ENCODE data around the gene TLE2. TPM values are rescaled to one million over a fixed set of nuclear protein-coding genes. Genes with fewer than 3 reads are reported as not detected.

TLE2 gene
- 2.7 to 3.0 TPM (median 2.8 TPM) in 5 replicates for total RNA-seq (2022; extraction: Qiagen RNA extraction; ENCODE audit: low read depth)

GRCh38 chr19:3029065-3029923 is at the start of gene TLE2:
TSS of gene TLE2 (minus strand) at chr19:3029280. CDS start at chr19:3028904, 376 bp downstream.

GRCh38 chr19:3062165-3063105 is 33.4 kb upstream of the TLE2 start, which contains the start of gene TLE5:
TSS of gene TLE5 (minus strand) at chr19:3062495. CDS start at chr19:3062200, 295 bp downstream.

GRCh38 chr19:2977001-2977745 is 51.9 kb downstream of the TLE2 start, which contains the start of gene TLE6:
TSS of gene TLE6 (plus strand) at chr19:2977564. CDS start at chr19:2978234, 670 bp downstream.

Other genes with a start within 250 kb of the TLE2 start
- 47.4 to 82.3 TPM (median 75.3 TPM) in 5 replicates for gene SGTA, start 246.0 kb downstream of the TLE2 start, total RNA-seq (2022; extraction: Qiagen RNA extraction; ENCODE audit: low read depth)
- gene THOP1, start 243.8 kb downstream of the TLE2 start, total RNA-seq (2022; extraction: Qiagen RNA extraction; ENCODE audit: low read depth) = 63.7 to 107 TPM (median 101 TPM) in 5 replicates
- 0.80 to 1.2 TPM (median 0.98 TPM) in 5 replicates for gene ZNF554, start 209.4 kb downstream of the TLE2 start, total RNA-seq (2022; extraction: Qiagen RNA extraction; ENCODE audit: low read depth)
- gene ZNF555, start 187.8 kb downstream of the TLE2 start, total RNA-seq (2022; extraction: Qiagen RNA extraction; ENCODE audit: low read depth) = 1.9 to 2.7 TPM (median 2.3 TPM) in 5 replicates
- 0.19 TPM in 1 of 5 replicates, not detected in the others for gene ZNF556, start 161.9 kb downstream of the TLE2 start, total RNA-seq (2022; extraction: Qiagen RNA extraction; ENCODE audit: low read depth)
- 1.8 to 3.8 TPM (median 2.0 TPM) in 5 replicates for gene ZNF57, start 128.4 kb downstream of the TLE2 start, total RNA-seq (2022; extraction: Qiagen RNA extraction; ENCODE audit: low read depth)
- 1.1 to 3.3 TPM (median 1.6 TPM) in 5 replicates for gene ZNF77, start 84.3 kb downstream of the TLE2 start, total RNA-seq (2022; extraction: Qiagen RNA extraction; ENCODE audit: low read depth)
- 3.2 to 6.9 TPM (median 4.4 TPM) in 5 replicates for gene TLE6, start 51.7 kb downstream of the TLE2 start, total RNA-seq (2022; extraction: Qiagen RNA extraction; ENCODE audit: low read depth)
- 167 to 273 TPM (median 263 TPM) in 5 replicates for gene TLE5, start 33.2 kb upstream of the TLE2 start, total RNA-seq (2022; extraction: Qiagen RNA extraction; ENCODE audit: low read depth)
- gene GNA11, start 65.1 kb upstream of the TLE2 start, total RNA-seq (2022; extraction: Qiagen RNA extraction; ENCODE audit: low read depth) = 26.5 to 38.4 TPM (median 34.7 TPM) in 5 replicates
- 0.08 to 0.14 TPM in 2 of 5 replicates, not detected in the others for gene GNA15, start 106.8 kb upstream of the TLE2 start, total RNA-seq (2022; extraction: Qiagen RNA extraction; ENCODE audit: low read depth)
- 0.09 to 0.20 TPM (median 0.17 TPM) in 4 of 5 replicates, not detected in the other for gene S1PR4, start 149.5 kb upstream of the TLE2 start, total RNA-seq (2022; extraction: Qiagen RNA extraction; ENCODE audit: low read depth)
- gene NCLN, start 156.7 kb upstream of the TLE2 start, total RNA-seq (2022; extraction: Qiagen RNA extraction; ENCODE audit: low read depth) = 56.3 to 88.9 TPM (median 80.9 TPM) in 5 replicates
- gene CELF5, start 195.4 kb upstream of the TLE2 start, total RNA-seq (2022; extraction: Qiagen RNA extraction; ENCODE audit: low read depth) = 0.34 to 0.77 TPM (median 0.54 TPM) in 5 replicates